Measurements from ENCODE around the gene HES4.
"Not testable (repeated sequence)": the region's sequence is repeated elsewhere in the genome, so short reads cannot be mapped to it uniquely, and the experiment has no call there.

HES4 gene

DNA sequence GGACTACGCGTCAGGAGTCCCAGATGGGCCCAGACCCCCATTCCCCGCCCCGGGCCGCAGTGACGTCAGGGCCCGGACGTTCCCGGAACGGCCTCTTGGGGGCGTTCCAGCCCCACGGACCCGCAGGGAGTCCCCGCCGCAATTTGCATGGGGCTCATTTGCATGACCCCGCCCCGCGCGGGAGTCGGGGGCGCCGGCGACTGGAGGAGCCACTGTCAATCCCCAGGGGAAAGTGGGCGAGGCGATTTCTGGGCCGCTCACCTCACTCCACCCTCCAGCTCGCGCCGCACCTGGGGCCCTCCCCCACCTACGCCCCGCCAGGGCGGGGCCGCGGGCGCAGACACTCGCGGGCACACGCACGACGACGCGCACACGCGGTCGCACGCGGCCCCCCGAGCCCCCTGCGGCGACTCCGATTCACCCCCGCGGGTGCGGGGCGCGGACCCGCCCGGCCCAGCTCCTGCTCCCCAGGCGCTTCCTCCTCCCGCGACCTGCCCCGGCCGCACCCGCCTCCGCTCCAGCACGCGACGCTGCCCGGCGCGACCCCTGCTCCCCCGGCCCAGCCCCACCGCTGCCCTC, 33.2 kb upstream of the HES4 start:
- DNase-seq: peak; percentile 83 to 94

DNA sequence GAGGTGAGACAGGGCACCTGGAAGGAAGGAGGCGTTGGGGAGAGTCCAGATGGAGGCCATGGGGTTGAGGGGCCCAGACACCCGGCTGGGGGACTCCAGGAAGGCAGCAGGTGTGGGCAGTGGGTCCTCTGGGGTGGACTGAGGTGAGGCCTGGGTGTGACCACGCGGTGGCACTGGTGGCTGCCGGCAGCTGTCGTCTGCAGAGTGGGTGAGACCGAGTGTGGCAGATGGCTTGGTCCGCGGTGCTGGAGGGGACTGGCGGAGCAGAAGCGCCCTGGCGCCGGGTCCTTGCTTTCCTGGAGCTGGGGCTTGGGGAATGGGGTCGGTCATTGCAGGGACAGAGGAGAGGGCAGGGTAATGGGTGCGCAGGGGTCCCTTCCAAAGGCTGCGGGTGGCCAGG, 32.5 kb upstream of the HES4 start:
- DNase-seq: peak; percentile 51 to 84

DNA sequence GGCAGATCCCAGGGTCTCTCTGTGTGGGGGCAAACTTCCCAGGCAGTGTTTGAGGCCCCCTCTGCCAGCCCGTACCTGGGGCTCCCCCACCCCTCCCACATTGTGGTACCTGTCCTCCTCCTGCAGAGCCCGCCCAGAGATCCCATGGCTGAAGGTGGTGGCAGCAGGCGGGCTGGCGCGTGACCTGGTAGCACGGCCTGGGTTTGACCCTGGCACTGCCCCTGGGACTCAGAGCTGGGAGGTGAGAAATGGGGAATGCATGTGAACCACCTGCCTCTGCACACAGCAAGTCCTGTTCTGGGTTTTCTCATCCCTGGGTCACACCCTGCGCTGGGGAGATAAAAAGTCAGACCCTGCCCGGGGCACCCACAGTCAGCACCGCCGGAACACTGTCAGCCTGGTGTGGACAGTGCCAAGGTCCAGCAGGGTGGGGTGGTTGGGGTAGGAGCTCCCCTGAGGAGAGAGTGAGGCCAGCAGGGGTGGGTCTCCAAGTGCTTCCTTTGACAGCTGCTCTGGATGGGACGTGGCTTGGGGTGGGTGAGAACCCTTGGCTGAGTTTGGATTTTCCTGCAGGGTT, 31.9 kb upstream of the HES4 start:
- DNase-seq: no peak

DNA sequence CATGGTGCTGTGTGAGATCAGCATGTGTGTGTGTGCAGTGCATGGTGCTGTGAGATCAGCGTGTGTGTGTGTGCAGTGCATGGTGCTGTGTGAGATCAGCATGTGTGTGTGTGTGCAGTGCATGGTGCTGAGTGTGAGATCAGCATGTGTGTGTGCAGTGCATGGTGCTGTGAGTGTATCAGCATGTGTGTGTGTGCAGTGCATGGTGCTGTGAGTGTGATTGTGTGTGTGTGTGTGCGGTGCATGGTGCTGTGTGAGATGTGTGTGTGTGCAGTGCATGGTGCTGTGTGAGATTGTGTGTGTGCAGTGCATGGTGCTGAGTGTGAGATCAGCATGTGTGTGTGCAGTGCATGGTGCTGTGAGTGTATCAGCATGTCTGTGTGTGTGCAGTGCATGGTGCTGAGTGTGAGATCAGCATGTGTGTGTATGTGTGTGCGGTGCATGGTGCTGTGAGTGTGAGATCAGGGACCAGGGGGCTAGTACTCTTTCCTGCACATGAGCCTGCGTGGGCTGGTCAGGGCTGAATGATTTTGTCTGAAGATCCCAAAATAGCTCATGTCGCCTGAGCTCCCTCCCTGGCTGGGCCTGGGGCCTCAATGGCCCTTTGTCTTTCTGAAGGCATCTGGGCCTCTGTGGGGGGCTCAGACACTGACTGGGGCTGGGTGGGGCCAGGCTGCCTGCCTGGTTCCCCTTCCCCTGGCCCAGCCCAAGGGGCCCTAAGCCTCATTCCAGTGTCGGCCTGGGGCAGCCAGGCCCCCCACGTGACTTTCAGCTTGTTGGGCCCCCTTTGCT, 31.2 kb upstream of the HES4 start:
- not testable (repeated sequence) for DNase-seq

DNA sequence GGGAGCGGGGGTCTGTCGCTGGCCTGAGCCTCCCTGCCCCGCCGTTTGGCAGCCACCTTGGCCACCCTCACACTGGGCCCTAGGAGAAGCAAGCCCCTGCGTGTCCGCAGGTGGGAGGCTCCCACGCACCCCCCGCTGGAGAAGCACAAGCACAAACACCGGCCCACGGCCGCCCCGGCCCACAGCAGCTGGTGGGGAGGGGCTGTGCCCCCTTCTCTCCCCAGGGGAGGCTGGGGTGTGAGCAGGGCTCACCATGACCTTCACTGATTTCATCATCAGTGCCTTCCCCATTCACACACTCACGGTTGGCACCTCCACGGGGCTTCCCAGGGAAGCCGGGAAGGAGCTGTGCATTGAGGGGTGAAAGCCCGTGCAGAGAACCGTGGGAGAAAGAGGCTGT, 27.9 kb upstream of the HES4 start:
- no peak for DNase-seq

DNA sequence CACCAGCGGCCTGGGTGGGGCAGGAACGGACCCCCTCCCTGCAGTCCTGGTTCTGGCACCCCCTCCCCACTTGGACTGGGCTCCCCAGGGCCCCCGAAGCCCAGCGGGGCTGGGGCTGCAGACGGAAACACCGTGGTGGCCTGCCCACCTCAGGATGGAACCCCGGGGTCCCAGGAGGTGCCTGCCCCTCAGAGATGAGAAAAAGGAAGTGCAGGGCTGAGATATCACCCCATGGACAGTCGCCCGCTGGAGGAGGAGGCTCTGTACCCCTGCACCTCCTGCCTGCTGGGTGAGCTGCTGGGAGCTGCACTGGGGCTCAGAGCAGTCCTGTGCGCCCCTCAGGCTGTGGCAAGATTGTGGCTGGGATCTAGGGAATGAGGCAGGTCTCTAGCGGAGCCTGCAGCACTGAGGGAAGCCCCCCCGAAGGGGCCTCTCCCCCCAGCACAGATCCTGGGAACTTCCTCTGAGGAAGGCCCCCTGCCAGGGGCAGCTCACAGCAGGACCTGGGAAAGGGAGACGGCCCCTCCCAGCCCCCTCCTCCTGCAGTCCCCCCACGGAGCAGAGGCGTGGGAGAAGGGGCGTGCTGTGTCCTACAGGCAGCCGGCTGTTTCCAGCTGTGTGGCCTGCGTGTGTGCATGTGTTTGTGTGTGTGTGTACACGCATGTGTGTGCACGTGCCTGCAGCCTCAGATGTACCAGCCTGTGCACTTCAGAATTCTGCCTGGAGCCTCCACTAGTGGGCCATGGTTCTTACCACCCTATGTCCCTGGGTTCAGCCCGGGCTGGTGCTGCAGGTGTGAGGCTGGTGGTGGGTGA, 26.9 kb upstream of the HES4 start:
- DNase-seq: no peak

DNA sequence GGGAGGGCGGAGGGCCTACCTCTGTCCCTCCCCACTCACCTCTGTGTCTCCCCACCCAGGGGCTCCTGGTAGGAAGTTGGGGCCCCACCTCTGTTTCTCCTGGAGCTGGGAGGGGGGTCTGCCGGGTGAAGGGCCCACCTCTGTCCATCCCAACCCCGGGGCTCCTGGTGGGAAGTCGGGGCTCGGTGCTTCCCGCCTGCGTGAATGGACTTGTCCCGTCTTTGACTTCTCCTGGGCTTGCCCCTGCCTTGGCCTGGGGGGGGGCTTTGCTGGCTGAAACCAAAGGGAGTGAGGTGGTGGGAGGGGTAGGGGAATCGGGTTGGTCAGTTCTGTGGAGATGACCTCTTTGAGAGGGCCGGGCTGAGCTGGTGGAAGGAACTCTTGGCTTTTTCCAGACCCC, 25.8 kb upstream of the HES4 start:
- no peak for DNase-seq

DNA sequence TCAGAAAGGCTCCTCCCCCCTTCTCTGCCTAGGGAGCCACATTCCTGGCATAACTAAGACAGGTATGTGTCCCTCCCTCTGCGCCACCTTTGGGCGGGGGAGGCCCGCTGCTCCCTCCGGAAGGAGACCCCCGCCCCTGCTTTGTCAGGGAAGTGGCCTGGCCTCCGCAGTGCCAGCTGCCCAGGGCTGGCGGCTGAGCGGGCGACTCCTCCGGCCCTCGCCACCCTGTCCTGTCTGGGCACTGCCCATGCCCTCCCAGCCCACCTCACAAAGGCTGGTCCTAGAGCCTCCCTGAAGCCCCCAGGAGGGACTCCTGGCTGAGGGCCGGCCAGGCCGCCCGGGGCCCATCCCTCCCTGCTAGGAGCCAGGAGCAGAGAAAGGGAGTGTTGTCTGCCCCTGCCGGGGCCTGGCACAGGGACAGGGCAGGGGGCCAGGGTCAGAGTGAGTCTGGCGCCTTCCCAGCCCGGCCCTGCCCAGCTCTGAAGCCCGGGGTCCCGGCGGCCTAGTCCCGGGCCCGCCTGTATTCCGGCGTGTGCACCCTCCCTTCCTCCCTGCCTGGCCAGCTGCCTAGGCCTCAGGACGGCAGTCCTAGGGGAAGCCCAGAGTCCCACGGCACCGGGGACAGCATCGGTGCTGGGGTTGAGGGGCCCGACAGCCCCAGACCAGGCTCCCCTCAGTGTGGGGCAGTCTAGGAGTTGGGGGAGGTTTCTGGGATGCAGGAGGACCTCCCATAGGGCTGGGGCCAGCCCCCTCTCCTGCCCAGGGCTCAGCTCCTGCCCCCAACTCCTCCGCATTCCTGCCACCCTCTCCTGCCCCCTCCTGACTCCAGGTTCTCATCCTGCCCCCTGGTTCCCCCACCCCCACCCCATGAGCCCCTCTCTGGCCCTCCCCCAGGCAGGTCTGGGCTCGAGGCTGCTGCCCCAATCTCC, 25.1 kb upstream of the HES4 start:
- no peak for DNase-seq

DNA sequence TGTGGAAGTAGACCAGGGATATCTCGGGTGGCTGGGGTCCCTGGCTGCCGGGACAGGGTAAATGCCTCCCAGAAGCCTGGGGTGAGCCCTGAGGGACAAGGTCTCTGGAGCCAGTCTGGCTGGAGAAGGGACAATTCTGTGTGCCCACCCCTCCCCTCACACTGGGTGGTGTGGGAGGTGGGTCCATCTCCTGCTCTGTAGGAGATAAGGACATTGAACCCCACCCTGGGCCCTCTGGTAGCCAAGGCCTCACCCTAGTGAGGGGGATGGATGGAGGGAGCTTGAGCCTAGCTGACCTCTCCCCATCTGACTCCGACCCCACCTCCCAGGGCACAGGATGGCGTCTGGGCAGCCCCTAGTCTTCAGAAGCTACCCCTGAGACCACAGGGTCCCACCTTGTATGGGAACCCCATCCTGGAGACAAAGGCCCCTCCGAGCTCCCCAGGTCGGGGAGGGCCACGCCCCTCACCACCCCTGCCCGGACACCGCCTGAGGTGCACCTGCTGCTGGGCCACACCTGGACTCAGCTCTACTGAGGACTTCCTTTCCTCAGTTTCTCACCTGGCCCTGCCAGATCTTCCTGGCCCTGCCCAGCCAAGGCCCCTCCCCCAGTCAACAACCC, 24.4 kb upstream of the HES4 start:
- DNase-seq: no peak

DNA sequence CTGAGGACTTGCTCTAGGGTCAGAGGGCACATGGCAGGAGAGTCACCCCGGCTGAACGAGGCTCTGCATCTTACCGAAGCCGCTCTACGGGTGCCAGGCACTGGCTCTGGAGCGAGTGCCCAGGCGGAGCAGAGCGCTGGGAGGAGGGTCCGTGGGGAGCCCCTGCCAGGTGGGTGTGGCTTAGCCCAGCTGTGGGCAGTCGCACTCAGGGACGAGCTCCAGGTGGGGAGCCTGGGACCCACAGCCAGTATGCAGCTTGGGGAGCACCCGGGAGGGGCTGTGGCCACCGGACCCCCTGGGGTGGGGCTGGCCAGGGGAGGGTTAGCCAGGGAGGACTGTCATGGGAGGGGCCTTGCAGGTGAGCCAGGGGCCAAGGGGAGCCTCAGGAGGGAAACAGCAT, 23.8 kb upstream of the HES4 start:
- DNase-seq: no peak

DNA sequence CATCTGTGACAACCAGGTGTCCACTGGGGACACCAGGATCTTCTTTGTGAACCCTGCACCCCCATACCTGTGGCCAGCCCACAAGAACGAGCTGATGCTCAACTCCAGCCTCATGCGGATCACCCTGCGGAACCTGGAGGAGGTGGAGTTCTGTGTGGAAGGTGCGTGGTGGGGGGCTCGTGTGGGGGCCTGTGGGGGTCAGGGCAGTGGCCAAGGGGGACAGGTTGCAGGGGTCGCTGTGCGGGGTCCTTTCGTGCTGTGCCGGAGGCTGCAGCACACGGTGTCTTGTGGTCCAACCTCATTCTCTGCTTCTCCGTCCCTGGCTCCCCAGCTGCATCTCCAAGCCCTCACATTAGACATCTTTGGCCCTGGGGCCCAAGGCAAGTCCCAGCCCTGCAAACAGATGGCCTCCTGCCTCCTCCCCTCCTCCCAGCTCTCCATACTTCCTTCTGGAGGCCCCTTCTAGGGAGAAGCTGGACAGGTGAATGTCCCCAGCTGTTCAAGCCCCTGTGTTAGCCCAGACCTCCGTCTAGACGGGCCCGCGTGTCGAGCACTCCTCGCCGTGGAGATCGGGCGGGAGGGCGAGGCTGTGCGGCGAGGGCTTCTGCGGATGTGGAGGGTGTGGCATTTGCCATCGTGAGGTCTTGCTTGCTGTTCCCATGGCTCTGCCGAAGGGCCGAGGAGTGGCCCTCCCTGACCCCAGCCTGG, 22.6 kb upstream of the HES4 start:
- DNase-seq: peak in 1 of 2 experiments; percentile 62

DNA sequence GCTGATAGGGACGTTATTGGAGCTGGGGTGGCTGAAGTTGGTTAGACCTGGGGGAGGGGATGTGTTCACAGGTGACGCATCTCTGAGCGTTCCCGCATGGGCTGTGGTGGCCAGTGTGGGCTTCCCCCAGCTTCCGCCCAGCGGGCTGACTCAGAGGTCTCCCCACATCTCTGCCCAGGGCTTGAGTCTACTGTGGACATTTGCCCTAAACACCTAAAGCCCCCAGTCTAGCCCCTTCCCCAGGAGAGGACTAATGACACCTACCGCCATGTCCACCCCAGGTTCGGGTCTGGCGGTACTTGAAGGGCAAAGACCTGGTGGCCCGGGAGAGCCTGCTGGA, 22.0 kb upstream of the HES4 start:
- no peak for DNase-seq

DNA sequence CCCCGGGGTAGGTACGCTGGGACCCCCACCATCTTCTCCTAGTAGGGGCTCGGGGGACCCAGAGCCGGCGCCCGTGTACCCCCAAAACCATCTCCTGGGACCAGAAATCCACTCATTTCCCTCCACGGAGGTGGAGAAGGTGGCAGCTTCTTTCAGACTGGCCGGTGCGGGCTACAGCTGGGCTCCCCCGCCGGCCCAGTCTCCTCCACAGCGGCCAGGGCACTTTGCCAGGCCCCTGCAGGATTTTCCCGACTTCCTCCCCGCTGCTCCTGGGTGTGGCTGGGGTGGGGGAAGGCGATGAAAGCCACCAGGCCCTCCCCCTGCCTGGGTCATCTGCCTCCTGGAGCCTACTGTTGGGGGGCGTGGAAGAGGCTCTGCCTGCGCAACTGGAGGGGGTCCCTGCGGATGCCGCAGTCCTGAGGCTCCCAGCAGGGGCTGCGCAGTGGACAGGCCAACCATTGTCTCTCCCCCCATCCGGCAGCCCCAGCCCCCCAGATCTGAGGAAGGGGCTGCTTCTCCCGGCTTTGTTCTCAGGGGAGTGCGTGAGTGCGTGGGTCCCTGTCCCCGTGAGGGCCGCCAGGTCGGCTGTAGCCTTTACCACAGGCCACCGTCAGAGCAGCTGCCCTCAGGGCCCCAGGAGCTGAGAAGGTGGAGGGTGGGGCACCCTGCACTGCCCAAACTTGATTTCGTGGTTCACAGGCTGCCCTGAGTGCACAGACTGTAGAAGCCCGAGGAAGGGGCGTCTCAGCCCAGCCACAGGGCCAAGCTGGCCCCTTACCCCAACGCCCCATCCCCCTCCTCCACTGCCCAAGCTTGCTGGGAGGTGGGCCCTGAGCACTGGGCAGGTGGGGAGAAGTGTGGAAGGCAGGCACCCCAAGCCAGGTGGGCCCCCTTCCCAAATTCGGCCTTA, 21.4 kb upstream of the HES4 start:
- peak in 1 of 2 experiments; percentile 44 for DNase-seq

DNA sequence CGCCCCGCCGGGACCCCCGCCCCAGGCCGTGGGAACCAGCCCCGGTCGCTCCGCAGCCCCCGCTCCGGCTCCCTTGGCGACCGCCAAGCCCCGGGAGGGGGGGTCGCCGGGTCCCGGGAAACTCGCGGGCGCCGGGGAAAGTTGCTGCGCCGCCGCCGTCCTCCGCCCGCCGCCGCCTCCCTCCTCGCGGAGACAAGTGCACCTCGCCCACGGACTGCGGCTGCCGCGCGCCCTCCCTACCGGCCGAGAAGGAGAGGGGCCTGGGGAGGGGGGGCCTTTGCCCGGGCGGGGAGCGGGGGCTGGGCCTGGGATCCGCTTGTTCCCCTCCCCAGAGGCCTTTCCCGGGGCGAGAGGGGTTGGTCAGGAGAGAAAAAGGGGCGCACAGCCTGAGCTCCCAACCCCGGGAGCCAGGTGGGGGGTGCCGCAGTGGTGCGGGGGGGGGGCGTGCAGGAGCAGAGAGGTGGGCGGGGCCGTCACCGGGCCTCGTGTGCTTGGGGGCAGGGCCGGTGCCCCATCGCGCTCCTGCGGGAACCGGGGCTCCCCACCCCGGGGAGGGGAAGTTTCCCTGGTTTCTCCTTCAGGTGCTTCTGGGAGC, 20.6 kb upstream of the HES4 start:
- DNase-seq: no peak

DNA sequence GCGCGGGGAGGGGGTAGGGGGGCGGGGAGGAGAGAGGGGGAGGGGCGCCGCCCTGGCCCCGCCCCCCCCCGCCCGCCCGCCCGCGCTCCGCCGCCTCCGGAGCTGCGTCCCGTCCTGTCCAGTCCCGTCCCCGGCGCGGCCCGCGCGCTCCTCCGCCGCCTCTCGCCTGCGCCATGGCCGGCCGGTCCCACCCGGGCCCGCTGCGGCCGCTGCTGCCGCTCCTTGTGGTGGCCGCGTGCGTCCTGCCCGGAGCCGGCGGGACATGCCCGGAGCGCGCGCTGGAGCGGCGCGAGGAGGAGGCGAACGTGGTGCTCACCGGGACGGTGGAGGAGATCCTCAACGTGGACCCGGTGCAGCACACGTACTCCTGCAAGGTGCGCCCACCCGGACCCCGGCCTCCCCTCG, 20.1 kb upstream of the HES4 start, which contains the start of gene AGRN:
AGRN (plus strand) TSS at position 121 of the 405 bp plus-strand sequence; CDS start at position 174, 53 bp downstream.
- no peak for DNase-seq

DNA sequence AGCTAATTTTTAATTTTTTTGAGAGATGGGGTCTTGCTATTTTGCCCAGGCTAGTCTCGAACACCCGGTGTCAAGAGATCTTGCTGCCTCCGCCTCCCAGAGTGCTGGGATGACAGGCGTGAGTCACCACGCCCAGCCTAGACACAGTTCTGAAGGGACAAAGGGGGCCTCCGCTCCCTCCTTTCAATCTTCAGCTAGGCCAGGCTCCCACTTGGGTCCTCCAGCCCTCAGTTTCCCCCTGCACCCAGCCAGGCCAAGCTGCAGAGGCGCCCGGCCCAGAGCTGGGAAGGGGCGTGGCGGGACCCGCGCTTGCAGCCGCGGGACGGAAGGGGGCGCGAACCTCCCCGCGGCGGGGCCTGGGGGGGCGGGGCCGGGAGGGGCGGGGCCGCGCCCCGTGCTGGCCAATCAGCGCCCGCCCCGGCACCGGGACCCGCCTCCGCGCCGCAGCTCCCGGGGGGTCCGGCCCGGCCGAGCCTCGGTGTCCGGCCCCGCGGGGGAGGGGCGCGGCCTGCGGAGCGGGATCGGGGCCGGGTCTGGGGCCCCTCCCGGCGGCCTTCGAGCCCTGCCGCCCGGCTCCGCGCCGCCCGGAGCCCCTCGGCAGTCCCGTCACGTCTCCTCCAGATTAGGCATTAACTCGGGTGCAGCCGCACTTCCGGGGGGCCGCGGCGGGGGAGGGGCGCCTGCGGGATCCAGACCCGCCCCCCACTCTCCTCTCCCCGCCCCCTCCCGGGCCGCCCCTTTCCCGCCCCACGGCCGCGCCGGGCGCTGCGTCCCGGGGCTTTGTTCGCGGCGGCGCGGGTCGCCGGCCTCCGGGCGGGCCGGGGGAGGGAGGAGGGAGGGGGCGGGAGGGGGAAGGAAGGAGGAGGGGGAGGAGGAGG, 19.5 kb upstream of the HES4 start:
- DNase-seq: peak in 1 of 2 experiments; percentile 66

DNA sequence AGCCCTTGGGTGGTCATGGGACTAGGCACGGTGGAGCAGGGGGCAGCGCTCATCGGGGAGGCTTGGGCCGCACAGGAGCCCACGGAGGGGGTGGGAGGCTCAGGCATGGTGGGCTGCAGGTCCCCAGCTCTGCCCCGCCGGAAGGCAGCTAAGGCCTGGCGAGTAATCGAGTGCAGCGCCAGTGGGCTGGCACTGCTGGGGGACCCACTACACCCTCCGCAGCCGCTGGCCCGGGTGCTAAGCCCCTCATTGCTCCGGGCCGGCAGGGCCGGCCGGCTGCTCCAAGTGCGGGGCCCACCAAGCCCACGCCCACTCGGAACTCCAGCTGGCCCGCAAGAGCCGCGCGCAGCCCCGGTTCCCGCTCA, 18.4 kb upstream of the HES4 start:
- not testable (repeated sequence) for DNase-seq

Data from NCI-H524 (cell line).